IMR-90 (cell line): ENCODE results near the gene FAM20B. TPM values are rescaled to one million over a fixed set of nuclear protein-coding genes. Genes with fewer than 3 reads are reported as not detected.

Experiments
- ATAC-seq: fragments of 200-7000 bp; cut with Tn5 transposase; 2 replicates; pipeline ENCODE4 v1.9.1; 2020; ENCODE audit warnings: low read depth, mild to moderate bottlenecking, moderate library complexity
- BruUV-seq: library from RNA; stranded (reverse); fragments of 400-500 nt; replicated peaks from 2 replicates; lab custom pipeline; 2021; lab: Mats Ljungman, UMichigan
- CTCF ChIA-PET: fragments of 300-600 bp; formaldehyde crosslinking; extraction: SDS; loops from one replicate; lab custom pipeline; 2021; ENCODE audit warnings: antibody characterized with exemption; lab: Yijun Ruan, JAX
- POLR2A ChIA-PET: fragments of 300-600 bp; sonication (Branson Sonifier 250); formaldehyde crosslinking; loops from one replicate; lab custom pipeline; 2022; ENCODE audit warnings: antibody characterized with exemption; ENCODE audit not compliant: unreplicated experiment; lab: Charles Lee
- DNase-seq: peaks from one replicate; pipeline ENCODE4 v3.0.0; 2013
- H2AFZ ChIP-seq: replicated peaks from 2 replicates; pipeline ENCODE3; 2013; ENCODE audit warnings: low read length, mild to moderate bottlenecking; ENCODE audit not compliant: poor library complexity
- H2AK5ac ChIP-seq: 2 replicates; pipeline ENCODE4 v1.6.1; 2013; ENCODE audit warnings: low read depth, low read length, inconsistent platforms
- H2AK9ac ChIP-seq: replicated peaks from 2 replicates; pipeline ENCODE3; 2013; ENCODE audit warnings: mild to moderate bottlenecking, low read depth, low read length, moderate library complexity; ENCODE audit not compliant: poor library complexity
- H2BK120ac ChIP-seq: 2 replicates; pipeline ENCODE4 v1.6.1; 2013; ENCODE audit warnings: low read depth, low read length, inconsistent platforms
- H2BK15ac ChIP-seq: 3 replicates; pipeline ENCODE4 v1.6.1; 2013; ENCODE audit warnings: low read depth, low read length, inconsistent platforms
- H2BK20ac ChIP-seq: 2 replicates; pipeline ENCODE4 v1.6.1; 2013; ENCODE audit warnings: low read depth, mild to moderate bottlenecking, inconsistent platforms, low read length, moderate library complexity
- H2BK5ac ChIP-seq: 2 replicates; pipeline ENCODE4 v1.6.1; 2013; ENCODE audit warnings: mild to moderate bottlenecking, low read depth, low read length, inconsistent platforms; ENCODE audit not compliant: poor library complexity, severe bottlenecking
- H3K14ac ChIP-seq: replicated peaks from 2 replicates; pipeline ENCODE4 v1.6.1; 2013; ENCODE audit warnings: low read depth, low read length, inconsistent platforms
- H3K18ac ChIP-seq: 2 replicates; pipeline ENCODE4 v1.6.1; 2013; ENCODE audit warnings: low read depth, low read length, control low read depth
- H3K23ac ChIP-seq: 2 replicates; pipeline ENCODE4 v1.6.1; 2013; ENCODE audit warnings: low read depth, low read length, inconsistent platforms
- H3K27ac ChIP-seq: 2 replicates; pipeline ENCODE4 v1.5.1; 2013; ENCODE audit warnings: mild to moderate bottlenecking, control low read depth, low read length; ENCODE audit not compliant: insufficient read depth
- H3K27me3 ChIP-seq: 2 replicates; pipeline ENCODE4 v1.6.1; 2013; ENCODE audit warnings: low read length; ENCODE audit not compliant: control insufficient read depth, insufficient read depth
- H3K36me3 ChIP-seq: 2 replicates; pipeline ENCODE4 v1.6.1; 2013; ENCODE audit warnings: low read length, mixed read lengths; ENCODE audit not compliant: control insufficient read depth, insufficient read depth
- H3K4ac ChIP-seq: 2 replicates; pipeline ENCODE4 v1.6.1; 2013; ENCODE audit warnings: low read depth, low read length, inconsistent platforms
- H3K4me1 ChIP-seq: 2 replicates; pipeline ENCODE4 v1.6.1; 2013; ENCODE audit warnings: low read length, mixed read lengths; ENCODE audit not compliant: control insufficient read depth, insufficient read depth
- H3K4me2 ChIP-seq: 2 replicates; pipeline ENCODE4 v1.6.1; 2013; ENCODE audit warnings: low read depth, mild to moderate bottlenecking, control low read depth, low read length, moderate library complexity
- H3K4me3 ChIP-seq: 2 replicates; pipeline ENCODE4 v1.5.1; 2013; ENCODE audit warnings: low read depth, mild to moderate bottlenecking, control low read depth, low read length, moderate library complexity; ENCODE audit not compliant: insufficient read depth
- H3K56ac ChIP-seq: 2 replicates; pipeline ENCODE4 v1.6.1; 2013; ENCODE audit warnings: low read length, inconsistent platforms; ENCODE audit not compliant: insufficient read depth; ENCODE audit errors: extremely low read depth
- H3K79me1 ChIP-seq, 2 experiments: 2 replicates each; pipeline ENCODE4 v1.6.1; 2013; ENCODE audit warnings: low read length in 2 of 2, inconsistent platforms in 1 of 2, low read depth in 1 of 2
- H3K9ac ChIP-seq: 2 replicates; pipeline ENCODE4 v1.6.1; 2013; ENCODE audit warnings: low read depth, low read length, control low read depth
- H3K9me1 ChIP-seq: 2 replicates; pipeline ENCODE4 v1.6.1; 2013; ENCODE audit warnings: low read length, inconsistent platforms; ENCODE audit not compliant: insufficient read depth
- H3K9me3 ChIP-seq: 2 replicates; pipeline ENCODE4 v1.6.1; 2013; ENCODE audit warnings: low read length; ENCODE audit not compliant: control insufficient read depth, insufficient read depth
- H4K20me1 ChIP-seq: 2 replicates; pipeline ENCODE4 v1.6.1; 2013; ENCODE audit warnings: low read length, inconsistent platforms; ENCODE audit not compliant: insufficient read depth
- H4K5ac ChIP-seq: 2 replicates; pipeline ENCODE4 v1.6.1; 2013; ENCODE audit warnings: mild to moderate bottlenecking, low read depth, low read length, control low read depth
- H4K8ac ChIP-seq, 2 experiments: 2 replicates each; pipeline ENCODE4 v1.6.1; 2013; ENCODE audit warnings: low read depth in 2 of 2, low read length in 2 of 2, control low read depth in 1 of 2, inconsistent platforms in 1 of 2
- H4K91ac ChIP-seq: 2 replicates; pipeline ENCODE4 v1.6.1; 2013; ENCODE audit warnings: low read depth, low read length, inconsistent platforms; ENCODE audit not compliant: insufficient read depth
- MXI1 ChIP-seq: IDR thresholded peaks from 2 replicates; pipeline ENCODE4 v1.6.1; 2012; ENCODE audit warnings: low read depth, mild to moderate bottlenecking, low read length, moderate library complexity, borderline replicate concordance
- POLR2A ChIP-seq: IDR thresholded peaks from 2 replicates; pipeline ENCODE4 v1.6.1; 2012; ENCODE audit warnings: mild to moderate bottlenecking, low read depth, low read length
- SMC3 ChIP-seq: fragments of 150-350 bp; IDR thresholded peaks from 2 replicates; pipeline ENCODE4 v1.6.1; 2016; ENCODE audit warnings: low read depth, mild to moderate bottlenecking, antibody characterized with exemption, low read length, moderate library complexity
- WGBS, 2 experiments: methylation state at CpG; one replicate each; pipeline versions ENCODE4 v1.1.5 to v1.1.7; 2013; ENCODE audit warnings: missing lambda C conversion rate in 2 of 2; ENCODE audit not compliant: insufficient read length in 1 of 2; ENCODE audit errors: extremely low coverage in 2 of 2; 5-methylcytosine and 5-hydroxymethylcytosine counted together
- dilution Hi-C: fragments of 300-500 bp; cut with HindIII; formaldehyde crosslinking; loops from one replicate; pipeline ENCODE4 v1.14.3; 2018; ENCODE audit warnings: low sequenced_read_pairs; ENCODE audit not compliant: unreplicated experiment
- in situ Hi-C: fragments of 300-500 bp; cut with MboI; formaldehyde crosslinking; loops from 3 replicates; pipeline ENCODE4 v1.14.3; 2019; ENCODE audit warnings: low sequenced_read_pairs, inconsistent platforms, mixed read lengths
- intact Hi-C: fragments of 100-400 bp; cut with micrococcal nuclease; formaldehyde crosslinking; loops from 2 replicates; pipeline ENCODE4 v1.10.0; 2022
- polyA plus RNA-seq, 3 experiments: library from polyadenylated mRNA; depleted of rRNA; stranded (reverse); fragments of >200 nt; gene quantifications; 2 replicates each; pipeline ENCODE4 v1.2.3, GENCODE V29; 2012; ENCODE audit warnings: low replicate concordance in 1 of 3
- total RNA-seq: library from RNA; depleted of rRNA; stranded (reverse); fragments of >200 nt; gene quantifications from 2 replicates; pipeline ENCODE4 v1.2.3, GENCODE V29; 2012

FAM20B gene
- total and polyA plus RNA-seq, 2 of the 4 experiments (the other 2 are of a cell fraction): 17.1 to 38.4 TPM

GRCh38 chr1:179115181-179115580, 89.5 kb downstream of the FAM20B start:
- dilution Hi-C loops (no loop called here), in situ Hi-C loops (no loop called here), intact Hi-C loops (no loop called here)
- ChIA-PET CTCF (interaction anchor here (1.5 kb wide), 1 partner anchor 9 kb away, joined by 4 read pairs; no protein-coding TSS in a partner anchor), POLR2A (no interaction called here)
- peak overlapping the region; percentile 79; the same call in 1 of the 2 replicates for H3K4me2 ChIP-seq
- H3K36me3 ChIP-seq: peaks cover 33% of the 10 kb centered on the region
- peak overlapping the region; percentile 21; the same call in 1 of the 2 replicates for H2BK120ac ChIP-seq
- H3K27ac ChIP-seq: peak overlapping the region; percentile 94
- no peak overlapping the region for H3K18ac ChIP-seq
- no peak overlapping the region for H3K4me3 ChIP-seq
- DNase-seq (peak; percentile 67), ATAC-seq (peak; percentile 95)
- H2AFZ ChIP-seq: no peak overlapping the region
- no CpG with 5 or more reads among the region's 3 CpGs for WGBS, 2 experiments
- H4K8ac ChIP-seq: no peak overlapping the region
- H3K9me3 ChIP-seq: no peaks in the 10 kb centered on the region
- peaks cover 16 to 65% of the 10 kb centered on the region in 2 experiments for H3K79me1 ChIP-seq
- peaks cover 4% of the 10 kb centered on the region; the same call in 1 of the 2 replicates for H4K20me1 ChIP-seq
- no peak overlapping the region for H2AK5ac ChIP-seq
- no peak overlapping the region for H2AK9ac ChIP-seq
- no peak overlapping the region for H4K5ac ChIP-seq
- no peak overlapping the region for H3K9ac ChIP-seq
- H3K9me1 ChIP-seq: peaks cover 3% of the 10 kb centered on the region
- no peaks in the 10 kb centered on the region for H3K27me3 ChIP-seq
- no peak overlapping the region for H2BK20ac ChIP-seq
- peaks cover 5% of the 10 kb centered on the region; the same call in 1 of the 2 replicates for H3K4me1 ChIP-seq
- no TSS peak for BruUV-seq
- peak overlapping the region; percentile 8; the same call in 1 of the 2 replicates for H3K23ac ChIP-seq
- H4K91ac ChIP-seq: no peak overlapping the region
- no peak overlapping the region for H2BK15ac ChIP-seq
- no peak overlapping the region; the same call in 1 of the 2 replicates for H3K56ac ChIP-seq
- peak overlapping the region; percentile 22; the same call in 1 of the 2 replicates for H3K4ac ChIP-seq
- peak overlapping the region; percentile 87 for H2BK5ac ChIP-seq
- TF ChIP-seq SMC3 (no peak), MXI1 (no peak), POLR2A (no peak)
- H3K14ac ChIP-seq: no peak overlapping the region
